Stimulated activated CD8-positive, alpha-beta memory T cell treated with anti-CD3 and anti-CD28 coated beads, Interleukin-2, amount 100 ng/mL, for 48 hours (primary cell): ENCODE results near the gene COX7C.

ENCODE experiments used
- DNase-seq, 2 donors: peaks; one replicate each; pipeline ENCODE4 v3.0.0-alpha.2; 2020; ENCODE audit warnings: low read depth in 2 of 2

COX7C gene

GRCh38 chr5:86664173-86664572, 46.4 kb downstream of the COX7C start:
- no peak for DNase-seq

- no peak for DNase-seq
Observed at GRCh38 chr5:86665984-86666760, 48.4 kb downstream of the COX7C start.

GRCh38 chr5:86666981-86667380, 49.2 kb downstream of the COX7C start:
- no peak for DNase-seq
